Tibial nerve (tissue), 4 donors: Measurements from ENCODE around the gene TSR3. TPM values are rescaled to one million over a fixed set of nuclear protein-coding genes. Genes with fewer than 3 reads are reported as not detected.

Experiments used
- DNase-seq, 2 donors: peaks; one replicate each; pipeline ENCODE4 v3.0.0-alpha.2; 2019; ENCODE audit warnings: low spot score in 2 of 2
- H3K27ac ChIP-seq, 4 donors: fragments of 200-600 bp; sonication (generic) in 3 of 4; one replicate each; pipeline ENCODE4 v1.5.1; 2017 to 2019; ENCODE audit warnings: mild to moderate bottlenecking in 1 of 4
- H3K27me3 ChIP-seq, 2 donors: fragments of 200-600 bp; sonication (generic) in 1 of 2; one replicate each; pipeline versions ENCODE4 v1.5.1 to v1.6.0; 2017 to 2019
- H3K36me3 ChIP-seq, 3 donors: fragments of 200-600 bp; sonication (generic); one replicate each; pipeline ENCODE4 v1.5.1; 2018 to 2019
- H3K4me1 ChIP-seq, 4 donors: fragments of 200-600 bp; sonication (generic) in 3 of 4; one replicate each; pipeline ENCODE4 v1.5.1; 2017 to 2019
- H3K4me3 ChIP-seq, 4 donors: fragments of 200-600 bp; sonication (generic) in 3 of 4; one replicate each; pipeline ENCODE4 v1.5.1; 2017 to 2019; ENCODE audit warnings: mild to moderate bottlenecking in 1 of 4, moderate library complexity in 1 of 4
- H3K9me3 ChIP-seq, 4 donors: fragments of 200-600 bp; sonication (generic) in 3 of 4; one replicate each; pipeline ENCODE4 v1.5.1; 2017 to 2019
- EP300 ChIP-seq, 2 donors: sonication (generic); formaldehyde crosslinking; IDR thresholded peaks; one replicate each; pipeline ENCODE4 v1.6.1; 2017; ENCODE audit warnings: antibody characterized with exemption in 2 of 2, mild to moderate bottlenecking in 1 of 2
- POLR2A ChIP-seq, 2 donors: fragments of 450-650 bp; IDR thresholded peaks; one replicate each; pipeline ENCODE4 v1.6.1; 2017; ENCODE audit warnings: antibody characterized with exemption in 2 of 2, mild to moderate bottlenecking in 2 of 2, moderate library complexity in 2 of 2
- WGBS, 2 donors: methylation state at CpG; one replicate each; pipeline ENCODE4 v1.1.5; 2018; 5-methylcytosine and 5-hydroxymethylcytosine counted together
- total RNA-seq, 4 donors: library from RNA; depleted of rRNA; stranded (reverse); fragments of >200 nt; gene quantifications; one replicate each; pipeline ENCODE4 v1.1.0, GENCODE V29; 2016
- TF ChIP-seq, protein P1 (sequence below), 5 experiments: fragments of 200-600 bp in 3 of 5; fragments of 450-650 bp in 2 of 5; sonication (generic) in 3 of 5; IDR thresholded peaks; one replicate each; pipeline ENCODE4 v1.5.1; 2016 to 2019; ENCODE audit warnings: antibody characterized with exemption in 5 of 5, mild to moderate bottlenecking in 3 of 5, moderate library complexity in 2 of 5

The TSR3 gene
- total RNA-seq, 4 donors from 2014 or later: 72.2 to 122 (median 108) TPM

GRCh38 chr16:1318268-1318545, 33.5 kb downstream of the TSR3 start:
- TF ChIP-seq, protein P1, sequence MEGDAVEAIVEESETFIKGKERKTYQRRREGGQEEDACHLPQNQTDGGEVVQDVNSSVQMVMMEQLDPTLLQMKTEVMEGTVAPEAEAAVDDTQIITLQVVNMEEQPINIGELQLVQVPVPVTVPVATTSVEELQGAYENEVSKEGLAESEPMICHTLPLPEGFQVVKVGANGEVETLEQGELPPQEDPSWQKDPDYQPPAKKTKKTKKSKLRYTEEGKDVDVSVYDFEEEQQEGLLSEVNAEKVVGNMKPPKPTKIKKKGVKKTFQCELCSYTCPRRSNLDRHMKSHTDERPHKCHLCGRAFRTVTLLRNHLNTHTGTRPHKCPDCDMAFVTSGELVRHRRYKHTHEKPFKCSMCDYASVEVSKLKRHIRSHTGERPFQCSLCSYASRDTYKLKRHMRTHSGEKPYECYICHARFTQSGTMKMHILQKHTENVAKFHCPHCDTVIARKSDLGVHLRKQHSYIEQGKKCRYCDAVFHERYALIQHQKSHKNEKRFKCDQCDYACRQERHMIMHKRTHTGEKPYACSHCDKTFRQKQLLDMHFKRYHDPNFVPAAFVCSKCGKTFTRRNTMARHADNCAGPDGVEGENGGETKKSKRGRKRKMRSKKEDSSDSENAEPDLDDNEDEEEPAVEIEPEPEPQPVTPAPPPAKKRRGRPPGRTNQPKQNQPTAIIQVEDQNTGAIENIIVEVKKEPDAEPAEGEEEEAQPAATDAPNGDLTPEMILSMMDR (IDR thresholded peaks at IDR 0.05): no peak
- TF ChIP-seq POLR2A (IDR thresholded peaks at IDR 0.05): no peak
- TF ChIP-seq EP300 (IDR thresholded peaks at IDR 0.05): no peak
- Histone ChIP-seq H3K9me3 (no peaks in the 10 kb centered on the region), H3K4me1 (peaks cover 0 to 21% (median 2%) of the 10 kb centered on the region in 4 donors), H3K27me3 (no peaks in the 10 kb centered on the region), H3K4me3 (no peak overlapping the region), H3K27ac (no peak overlapping the region), H3K36me3 (peaks cover 5 to 96% (median 49%) of the 10 kb centered on the region in 3 donors)
- no peak for DNase-seq
- 81 to 85% methylated on average over 9 of the region's 9 CpGs for WGBS, 2 donors

GRCh38 chr16:1317479-1318267, 34.0 kb downstream of the TSR3 start:
- DNase-seq: no peak
- Histone ChIP-seq H3K27me3 (no peaks in the 10 kb centered on the region), H3K4me3 (no peak overlapping the region), H3K9me3 (no peaks in the 10 kb centered on the region), H3K4me1 (peaks cover 0 to 25% (median 7%) of the 10 kb centered on the region in 4 donors), H3K36me3 (peaks cover 5 to 91% (median 49%) of the 10 kb centered on the region in 3 donors), H3K27ac (no peak overlapping the region)
- WGBS, 2 donors: 84 to 85% methylated on average over 26 to 32 of the region's 32 CpGs
- TF ChIP-seq EP300 (IDR thresholded peaks at IDR 0.05): no peak
- TF ChIP-seq, protein P1 (IDR thresholded peaks at IDR 0.05): no peak
- no peak for TF ChIP-seq POLR2A (IDR thresholded peaks at IDR 0.05)

DNA sequence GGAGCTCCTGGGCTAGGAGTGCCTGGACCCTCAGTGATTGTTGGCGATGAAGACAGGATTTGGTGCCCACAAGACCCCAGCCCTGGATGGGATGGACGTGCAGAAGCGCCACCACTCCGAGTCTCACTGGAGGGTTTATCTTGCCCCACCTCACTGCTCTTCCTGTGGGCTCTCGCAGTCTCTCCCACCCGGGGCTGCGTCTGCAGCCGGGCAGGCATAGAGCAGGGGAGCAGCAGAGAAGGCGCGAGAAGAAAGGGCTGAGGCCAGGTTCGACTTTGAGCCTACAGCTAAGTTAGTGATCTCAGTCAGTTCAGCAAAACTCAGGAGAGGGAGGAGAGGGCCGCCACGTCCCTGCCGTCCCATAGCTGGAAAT, 35.7 kb downstream of the TSR3 start:
- DNase-seq: no peak
- no peaks in the 10 kb centered on the region for H3K27me3 ChIP-seq
- peaks cover 5 to 42% (median 23%) of the 10 kb centered on the region in 4 donors for H3K4me1 ChIP-seq
- H3K4me3 ChIP-seq: no peak overlapping the region
- H3K27ac ChIP-seq: no peak overlapping the region
- no peaks in the 10 kb centered on the region for H3K9me3 ChIP-seq
- 83 to 85% methylated on average over 13 to 14 of the region's 14 CpGs for WGBS, 2 donors
- TF ChIP-seq POLR2A (IDR thresholded peaks at IDR 0.05): no peak
- TF ChIP-seq EP300 (IDR thresholded peaks at IDR 0.05): no peak
- TF ChIP-seq, protein P1 (IDR thresholded peaks at IDR 0.05): no peak
- peaks cover 5 to 78% (median 47%) of the 10 kb centered on the region in 3 donors for H3K36me3 ChIP-seq

- Histone ChIP-seq H3K4me1 (peaks cover 5 to 49% (median 27%) of the 10 kb centered on the region in 4 donors), H3K27ac (no peak overlapping the region), H3K4me3 (no peak overlapping the region), H3K9me3 (no peaks in the 10 kb centered on the region), H3K36me3 (peaks cover 0 to 71% (median 41%) of the 10 kb centered on the region in 3 donors), H3K27me3 (no peaks in the 10 kb centered on the region)
- WGBS, 2 donors: 81 to 82% methylated on average over 38 to 44 of the region's 46 CpGs
- DNase-seq: no peak
- TF ChIP-seq EP300 (IDR thresholded peaks at IDR 0.05) (no peak), POLR2A (IDR thresholded peaks at IDR 0.05) (no peak)
- TF ChIP-seq, protein P1 (IDR thresholded peaks at IDR 0.05): no peak
Measured at GRCh38 chr16:1315081-1316032, 36.3 kb downstream of the TSR3 start.
